A549 treated with Mapracorat at 1 μM for 4 hours (cell line): ENCODE measurements around the gene TIMM8B. TPM values are rescaled to one million over a fixed set of nuclear protein-coding genes. Genes with fewer than 3 reads are reported as not detected.

Experiments used
- total RNA-seq: library from RNA; stranded (reverse); fragments of 200-300 nt; extraction: Qiagen RNA extraction; gene quantifications from 5 replicates; pipeline ENCODE4 v1.2.3, GENCODE V29; 2022

The TIMM8B gene, protein sequence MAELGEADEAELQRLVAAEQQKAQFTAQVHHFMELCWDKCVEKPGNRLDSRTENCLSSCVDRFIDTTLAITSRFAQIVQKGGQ
- 69.5 to 77.7 TPM (median 70.9 TPM) in 5 replicates for total RNA-seq

GRCh38 chr11:112086422-112087191 is at the start of gene TIMM8B, which contains the start of gene SDHD:
Gene TIMM8B (minus strand): TSS chr11:112086756. CDS start chr11:112086723, 33 bp downstream.
Gene SDHD (plus strand): TSS chr11:112086873. CDS start chr11:112086908, 35 bp downstream.

GRCh38 chr11:112073941-112074811 is 12.4 kb downstream of the TIMM8B start, which contains the start of the genes NKAPD1 and PIH1D2:
Gene NKAPD1 (plus strand): TSS chr11:112074299. CDS start chr11:112075575, 1,276 bp downstream.
Gene PIH1D2 (minus strand): TSS chr11:112074017. CDS start chr11:112073174, 843 bp downstream.

Other genes starting within 250 kb of the TIMM8B start
- 16.5 to 21.2 TPM (median 18.6 TPM) in 5 replicates for gene ALG9, start 215.2 kb downstream of the TIMM8B start, total RNA-seq
- gene FDXACB1, start 207.6 kb downstream of the TIMM8B start, total RNA-seq, result 1.5 to 1.6 TPM (median 1.5 TPM) in 5 replicates
- 30.0 to 36.1 TPM (median 32.4 TPM) in 5 replicates for gene CFAP68, start 207.2 kb downstream of the TIMM8B start, total RNA-seq
- 8.3 to 23.1 TPM (median 12.1 TPM) in 5 replicates for gene CRYAB, start 175.0 kb downstream of the TIMM8B start, total RNA-seq
- gene HSPB2, start 174.0 kb downstream of the TIMM8B start, total RNA-seq, result 0.13 TPM in 1 of 5 replicates, not detected in the others
- 0.18 to 0.28 TPM (median 0.21 TPM) in 3 of 5 replicates, not detected in the others for gene C11orf52, start 167.8 kb downstream of the TIMM8B start, total RNA-seq
- gene DIXDC1, start 149.4 kb downstream of the TIMM8B start, total RNA-seq, result 5.8 to 9.6 TPM (median 8.7 TPM) in 5 replicates
- 25.3 to 29.9 TPM (median 28.9 TPM) in 5 replicates for gene DLAT, start 61.3 kb downstream of the TIMM8B start, total RNA-seq
- gene PIH1D2, start 12.7 kb downstream of the TIMM8B start, total RNA-seq, result 0.57 to 1.2 TPM (median 0.86 TPM) in 5 replicates
- 10.7 to 16.1 TPM (median 13.8 TPM) in 5 replicates for gene NKAPD1, start 12.5 kb downstream of the TIMM8B start, total RNA-seq
- 65.5 to 77.6 TPM (median 68.5 TPM) in 5 replicates for gene SDHD, start 117 bp upstream of the TIMM8B start, total RNA-seq
- 92.0 to 106 TPM (median 103 TPM) in 5 replicates for gene IL18, start 77.3 kb upstream of the TIMM8B start, total RNA-seq
- gene TEX12, start 80.6 kb upstream of the TIMM8B start, total RNA-seq, result not detected in 5 replicates
- 0.25 to 1.5 TPM (median 1.1 TPM) in 5 replicates for gene BCO2, start 88.8 kb upstream of the TIMM8B start, total RNA-seq
- 26.7 to 36.9 TPM (median 31.5 TPM) in 5 replicates for gene PTS, start 139.7 kb upstream of the TIMM8B start, total RNA-seq
- gene PLET1, start 174.1 kb upstream of the TIMM8B start, total RNA-seq, result not detected in 5 replicates